Suprapubic skin (tissue), 4 donors: ENCODE data around the gene SURF4. TPM values are rescaled to one million over a fixed set of nuclear protein-coding genes. Genes with fewer than 3 reads are reported as not detected.
A peak's percentile ranks its signal among the peaks of the same experiment; 100 is the strongest.
"Not testable (repeated sequence)": the region's sequence is repeated elsewhere in the genome, so short reads cannot be mapped to it uniquely, and the experiment has no call there.

Experiments
- DNase-seq, 2 donors: peaks; one replicate each; pipeline ENCODE4 v3.0.0-alpha.2; 2019; ENCODE audit warnings: low spot score in 2 of 2
- H3K27ac ChIP-seq: fragments of 200-600 bp; sonication (generic); one replicate; pipeline ENCODE4 v1.5.1; 2019
- H3K27me3 ChIP-seq: fragments of 200-600 bp; sonication (generic); one replicate; pipeline ENCODE4 v1.5.1; 2019
- H3K36me3 ChIP-seq: fragments of 200-600 bp; sonication (generic); one replicate; pipeline ENCODE4 v1.5.1; 2019
- H3K4me1 ChIP-seq: fragments of 200-600 bp; sonication (generic); one replicate; pipeline ENCODE4 v1.5.1; 2019
- H3K4me3 ChIP-seq: fragments of 200-600 bp; sonication (generic); one replicate; pipeline ENCODE4 v1.5.1; 2019; ENCODE audit warnings: mild to moderate bottlenecking
- H3K9me3 ChIP-seq: fragments of 200-600 bp; sonication (generic); one replicate; pipeline ENCODE4 v1.5.1; 2019
- EP300 ChIP-seq: sonication (generic); formaldehyde crosslinking; IDR thresholded peaks from one replicate; pipeline ENCODE4 v1.6.1; 2017; ENCODE audit warnings: antibody characterized with exemption
- POLR2A ChIP-seq, 2 donors: fragments of 450-650 bp; IDR thresholded peaks; one replicate each; pipeline ENCODE4 v1.6.1; 2017; ENCODE audit warnings: antibody characterized with exemption in 2 of 2, mild to moderate bottlenecking in 2 of 2, moderate library complexity in 2 of 2
- POLR2AphosphoS5 ChIP-seq, 3 donors: sonication (generic); formaldehyde crosslinking; IDR thresholded peaks; one replicate each; pipeline ENCODE4 v1.6.1; 2017; ENCODE audit warnings: antibody characterized with exemption in 3 of 3
- WGBS: methylation state at CpG from one replicate; pipeline ENCODE4 v1.1.5; 2018; 5-methylcytosine and 5-hydroxymethylcytosine counted together
- total RNA-seq, 4 donors: library from RNA; depleted of rRNA; stranded (reverse); fragments of >200 nt; gene quantifications; one replicate each; pipeline ENCODE4 v1.1.0, GENCODE V29; 2016
- TF ChIP-seq, protein P1 (sequence below), 2 donors: fragments of 200-600 bp in 1 of 2; fragments of 450-650 bp in 1 of 2; sonication (generic) in 1 of 2; IDR thresholded peaks; one replicate each; pipeline ENCODE4 v1.5.1; 2016 to 2019; ENCODE audit warnings: antibody characterized with exemption in 2 of 2, mild to moderate bottlenecking in 1 of 2, moderate library complexity in 1 of 2

SURF4 gene
- total RNA-seq, 4 donors from 2014 or later, result 71.7 to 136 (median 118) TPM

DNA sequence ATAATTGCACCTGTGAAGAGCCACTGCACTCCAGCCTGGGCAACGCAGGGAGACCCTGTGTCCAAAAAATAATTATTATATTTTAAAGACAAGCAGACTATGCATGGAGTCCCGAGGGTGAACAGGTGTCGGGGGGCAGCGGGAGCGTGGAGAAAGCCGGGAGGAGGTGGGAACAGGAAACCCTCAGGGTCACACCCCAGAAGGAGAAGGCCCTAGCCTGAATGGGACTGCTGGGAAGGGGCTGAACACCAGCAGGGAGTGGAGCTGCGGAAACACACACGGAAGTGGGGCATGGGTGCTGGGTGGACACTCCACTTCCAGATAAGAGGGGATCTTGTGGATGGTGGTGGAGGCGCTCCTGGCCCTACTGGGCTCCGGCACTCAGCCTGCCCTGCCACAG, 52.6 kb downstream of the SURF4 start:
- DNase-seq, result peak; percentile 37 to 50
- TF ChIP-seq POLR2AphosphoS5 (IDR thresholded peaks at IDR 0.05), result no peak
- no peak for TF ChIP-seq EP300
- TF ChIP-seq, protein P1, sequence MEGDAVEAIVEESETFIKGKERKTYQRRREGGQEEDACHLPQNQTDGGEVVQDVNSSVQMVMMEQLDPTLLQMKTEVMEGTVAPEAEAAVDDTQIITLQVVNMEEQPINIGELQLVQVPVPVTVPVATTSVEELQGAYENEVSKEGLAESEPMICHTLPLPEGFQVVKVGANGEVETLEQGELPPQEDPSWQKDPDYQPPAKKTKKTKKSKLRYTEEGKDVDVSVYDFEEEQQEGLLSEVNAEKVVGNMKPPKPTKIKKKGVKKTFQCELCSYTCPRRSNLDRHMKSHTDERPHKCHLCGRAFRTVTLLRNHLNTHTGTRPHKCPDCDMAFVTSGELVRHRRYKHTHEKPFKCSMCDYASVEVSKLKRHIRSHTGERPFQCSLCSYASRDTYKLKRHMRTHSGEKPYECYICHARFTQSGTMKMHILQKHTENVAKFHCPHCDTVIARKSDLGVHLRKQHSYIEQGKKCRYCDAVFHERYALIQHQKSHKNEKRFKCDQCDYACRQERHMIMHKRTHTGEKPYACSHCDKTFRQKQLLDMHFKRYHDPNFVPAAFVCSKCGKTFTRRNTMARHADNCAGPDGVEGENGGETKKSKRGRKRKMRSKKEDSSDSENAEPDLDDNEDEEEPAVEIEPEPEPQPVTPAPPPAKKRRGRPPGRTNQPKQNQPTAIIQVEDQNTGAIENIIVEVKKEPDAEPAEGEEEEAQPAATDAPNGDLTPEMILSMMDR (IDR thresholded peaks at IDR 0.05), result no peak
- TF ChIP-seq POLR2A (IDR thresholded peaks at IDR 0.05), result no peak

DNA sequence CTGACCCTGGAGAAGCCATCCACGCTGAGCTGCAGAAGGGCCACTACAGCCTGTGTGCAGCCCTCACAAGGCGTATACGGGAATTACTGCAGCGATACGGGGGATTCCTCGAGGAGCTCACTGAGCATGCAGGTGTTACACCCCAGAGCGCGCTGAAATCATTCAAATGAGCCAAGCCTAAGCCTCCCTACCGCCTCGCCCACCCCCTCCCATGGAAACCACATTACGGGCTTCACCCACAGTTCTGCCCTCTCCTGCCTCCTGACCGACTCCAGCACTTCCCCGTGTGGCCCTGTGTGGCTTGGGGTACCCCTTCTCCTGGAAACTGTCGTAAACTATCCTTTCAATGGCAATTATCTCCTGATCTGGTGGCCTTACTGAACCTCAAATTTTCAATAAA, 53.2 kb downstream of the SURF4 start:
- Histone ChIP-seq H3K27me3 (no peaks in the 10 kb centered on the region), H3K36me3 (no peaks in the 10 kb centered on the region), H3K4me1 (no peaks in the 10 kb centered on the region), H3K9me3 (no peaks in the 10 kb centered on the region), H3K4me3 (no peak overlapping the region), H3K27ac (no peak overlapping the region)
- WGBS, result 79% methylated on average over 14 of the region's 14 CpGs
- peak; percentile 23 to 25 for DNase-seq
- TF ChIP-seq EP300 (no peak), POLR2AphosphoS5 (IDR thresholded peaks at IDR 0.05) (no peak), POLR2A (IDR thresholded peaks at IDR 0.05) (no peak)
- TF ChIP-seq, protein P1 (IDR thresholded peaks at IDR 0.05), result no peak

More for the DNA sequence above, 52.6 kb downstream of the SURF4 start:
- Histone ChIP-seq H3K4me3 (no peak overlapping the region), H3K27ac (no peak overlapping the region), H3K27me3 (no peaks in the 10 kb centered on the region), H3K9me3 (no peaks in the 10 kb centered on the region), H3K36me3 (no peaks in the 10 kb centered on the region), H3K4me1 (no peaks in the 10 kb centered on the region)
- WGBS, result 84% methylated on average over 10 of the region's 10 CpGs

DNA sequence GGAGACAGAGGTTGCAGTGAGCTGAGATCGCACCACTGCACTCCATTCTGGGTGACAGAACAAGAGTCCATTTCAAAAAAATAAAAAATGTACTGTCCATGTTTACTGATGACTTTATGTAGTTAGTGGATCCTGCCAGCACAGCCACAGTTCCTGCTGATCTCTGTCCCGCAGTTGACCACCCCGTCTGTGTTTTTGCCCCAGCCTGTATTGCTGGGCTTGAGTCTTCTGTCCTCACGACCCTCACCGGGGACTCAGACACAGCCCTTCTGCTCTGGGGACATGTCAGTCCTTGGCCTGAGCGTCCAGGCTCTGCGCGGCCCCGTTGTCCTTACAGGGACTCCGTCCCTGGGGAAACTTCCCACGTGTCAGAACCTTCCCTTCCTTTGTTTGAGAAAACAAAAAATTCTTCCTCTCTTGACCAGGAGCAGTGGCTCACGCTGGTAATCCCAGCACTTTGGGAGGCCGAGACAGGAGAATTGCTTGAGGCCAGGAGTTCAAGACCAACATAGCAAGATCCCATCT, 54.4 kb downstream of the SURF4 start:
- Histone ChIP-seq H3K27ac (no peak overlapping the region), H3K9me3 (no peaks in the 10 kb centered on the region), H3K36me3 (no peaks in the 10 kb centered on the region), H3K4me3 (no peak overlapping the region), H3K4me1 (no peaks in the 10 kb centered on the region), H3K27me3 (no peaks in the 10 kb centered on the region)
- WGBS, result 76% methylated on average over 13 of the region's 13 CpGs
- DNase-seq, result peak in 1 of 2 donors; percentile 43
- TF ChIP-seq, protein P1 (IDR thresholded peaks at IDR 0.05), result no peak
- TF ChIP-seq POLR2A (IDR thresholded peaks at IDR 0.05), result no peak
- TF ChIP-seq EP300, result no peak
- no peak for TF ChIP-seq POLR2AphosphoS5 (IDR thresholded peaks at IDR 0.05)

DNA sequence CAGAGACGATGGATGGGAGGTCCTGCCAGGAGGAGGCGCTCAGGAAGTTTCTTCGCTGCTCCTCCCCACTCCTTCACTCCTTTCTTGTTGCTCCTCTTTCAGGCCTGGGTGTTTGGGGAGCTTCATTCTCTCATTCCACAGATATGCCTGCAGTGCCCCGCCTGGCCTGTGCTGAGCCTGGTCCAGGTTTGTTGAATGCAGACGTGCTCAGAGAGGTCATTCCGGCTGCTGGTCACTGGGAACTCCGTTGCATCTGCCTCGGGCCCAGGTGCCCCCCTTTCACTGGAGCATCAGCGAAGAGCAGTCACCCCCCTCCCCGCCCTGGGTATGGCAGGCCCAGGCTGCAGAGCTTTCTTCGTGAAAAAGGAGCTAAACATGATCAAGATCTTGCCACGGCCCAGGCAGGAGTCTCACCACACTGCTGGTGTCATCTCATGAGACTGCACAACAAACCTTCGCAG, 55.4 kb downstream of the SURF4 start:
- no peak overlapping the region for H3K4me3 ChIP-seq
- H3K9me3 ChIP-seq, result no peaks in the 10 kb centered on the region
- no peaks in the 10 kb centered on the region for H3K36me3 ChIP-seq
- H3K4me1 ChIP-seq, result no peaks in the 10 kb centered on the region
- 75% methylated on average over 13 of the region's 13 CpGs for WGBS
- H3K27me3 ChIP-seq, result no peaks in the 10 kb centered on the region
- no peak overlapping the region for H3K27ac ChIP-seq
- DNase-seq, result peak in 1 of 2 donors; percentile 59
- TF ChIP-seq EP300 (no peak), POLR2AphosphoS5 (IDR thresholded peaks at IDR 0.05) (no peak), POLR2A (IDR thresholded peaks at IDR 0.05) (no peak)
- TF ChIP-seq, protein P1 (IDR thresholded peaks at IDR 0.05), result no peak

DNA sequence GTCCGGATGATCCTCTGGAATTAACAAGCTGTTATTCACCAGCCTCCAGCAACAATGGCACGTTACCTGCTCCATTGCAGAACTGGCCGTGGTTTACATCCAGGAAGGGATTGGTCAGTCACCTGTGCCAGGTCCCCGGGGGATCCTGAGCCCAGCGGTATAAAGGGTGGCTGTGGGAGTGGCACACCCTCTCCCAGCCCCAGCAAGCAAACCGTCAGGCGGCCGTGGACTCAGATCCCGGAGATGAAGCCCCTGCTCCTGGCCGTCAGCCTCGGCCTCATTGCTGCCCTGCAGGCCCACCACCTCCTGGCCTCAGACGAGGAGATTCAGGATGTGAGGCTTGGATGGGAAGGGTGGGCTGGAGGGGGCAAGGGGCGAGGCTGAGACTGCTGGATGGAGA, 58.3 kb downstream of the SURF4 start:
- DNase-seq, result peak in 1 of 2 donors; percentile 61
- not testable (repeated sequence) for H3K27me3 ChIP-seq, H3K4me1 ChIP-seq, H3K27ac ChIP-seq, H3K9me3 ChIP-seq, H3K4me3 ChIP-seq, H3K36me3 ChIP-seq
- 62% methylated on average over 5 of the region's 13 CpGs for WGBS

DNA sequence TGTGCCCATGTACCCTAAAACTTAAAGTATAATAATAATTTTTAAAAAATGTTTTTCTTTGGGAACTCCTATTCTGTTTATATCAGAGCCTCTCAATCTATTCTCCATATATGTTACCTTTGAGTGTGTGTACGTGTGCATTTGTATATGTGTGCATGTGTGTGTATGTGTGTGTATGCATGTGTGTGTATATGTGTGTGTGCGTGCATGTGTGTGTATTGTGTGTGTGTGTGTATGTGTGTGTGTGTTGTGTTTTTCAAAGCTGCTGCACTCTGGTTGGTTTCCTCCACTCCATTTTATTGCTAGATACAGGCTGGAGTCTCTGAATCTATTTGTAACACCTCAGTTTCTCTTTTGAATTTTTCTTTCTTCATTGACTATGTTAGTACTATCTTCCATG, 59.9 kb downstream of the SURF4 start:
- TF ChIP-seq POLR2A (IDR thresholded peaks at IDR 0.05) (no peak), EP300 (no peak), POLR2AphosphoS5 (IDR thresholded peaks at IDR 0.05) (no peak)
- TF ChIP-seq, protein P1 (IDR thresholded peaks at IDR 0.05), result no peak
- no peak for DNase-seq
- Histone ChIP-seq H3K27me3 (no peaks in the 10 kb centered on the region), H3K27ac (no peak overlapping the region), H3K4me1 (no peaks in the 10 kb centered on the region), H3K4me3 (no peak overlapping the region), H3K9me3 (no peaks in the 10 kb centered on the region), H3K36me3 (no peaks in the 10 kb centered on the region)
- WGBS, result 87% methylated on average over 2 of the region's 2 CpGs
